ENCODE measurements around the gene GRIK3.

DNA sequence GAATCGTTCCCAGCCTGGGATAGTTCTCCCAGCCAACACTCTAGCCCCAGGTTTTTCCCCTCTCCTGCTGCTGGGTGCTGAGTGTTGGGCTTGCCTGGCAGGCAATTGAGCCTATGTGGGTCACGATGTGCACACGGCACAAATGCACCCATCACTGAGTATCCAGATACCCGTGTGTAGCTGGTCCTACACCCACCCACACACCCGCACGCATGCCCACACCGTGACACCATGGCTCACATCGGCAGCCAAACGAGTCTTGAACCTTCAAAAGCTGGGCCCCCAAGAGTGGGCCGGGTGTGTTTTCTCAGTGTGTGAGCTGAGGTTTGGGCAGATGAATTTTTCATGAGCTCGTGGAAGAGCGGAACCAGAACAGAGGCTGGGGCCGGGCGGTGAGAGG, 188.5 kb downstream of the GRIK3 start:
- TF ChIP-seq, protein P1, sequence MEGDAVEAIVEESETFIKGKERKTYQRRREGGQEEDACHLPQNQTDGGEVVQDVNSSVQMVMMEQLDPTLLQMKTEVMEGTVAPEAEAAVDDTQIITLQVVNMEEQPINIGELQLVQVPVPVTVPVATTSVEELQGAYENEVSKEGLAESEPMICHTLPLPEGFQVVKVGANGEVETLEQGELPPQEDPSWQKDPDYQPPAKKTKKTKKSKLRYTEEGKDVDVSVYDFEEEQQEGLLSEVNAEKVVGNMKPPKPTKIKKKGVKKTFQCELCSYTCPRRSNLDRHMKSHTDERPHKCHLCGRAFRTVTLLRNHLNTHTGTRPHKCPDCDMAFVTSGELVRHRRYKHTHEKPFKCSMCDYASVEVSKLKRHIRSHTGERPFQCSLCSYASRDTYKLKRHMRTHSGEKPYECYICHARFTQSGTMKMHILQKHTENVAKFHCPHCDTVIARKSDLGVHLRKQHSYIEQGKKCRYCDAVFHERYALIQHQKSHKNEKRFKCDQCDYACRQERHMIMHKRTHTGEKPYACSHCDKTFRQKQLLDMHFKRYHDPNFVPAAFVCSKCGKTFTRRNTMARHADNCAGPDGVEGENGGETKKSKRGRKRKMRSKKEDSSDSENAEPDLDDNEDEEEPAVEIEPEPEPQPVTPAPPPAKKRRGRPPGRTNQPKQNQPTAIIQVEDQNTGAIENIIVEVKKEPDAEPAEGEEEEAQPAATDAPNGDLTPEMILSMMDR (IDR thresholded peaks at IDR 0.05), result no peak
- TF ChIP-seq POLR2A (IDR thresholded peaks at IDR 0.05), result no peak
